T-helper 1 cell treated with Interleukin-12 subunit alpha and Interleukin-12 subunit beta and Interleukin-4 antibody, amounts not matched to agents 30 μg/mL and 1 μg/mL, for 36 hours (primary cell): ENCODE data around the gene DKK3.
A peak's percentile ranks its signal among the peaks of the same experiment; 100 is the strongest.

Experiments used
- H3K27ac Mint-ChIP-seq: one replicate; pipeline ENCODE4 v1.8.0; 2021; ENCODE audit warnings: mild to moderate bottlenecking, mixed read lengths
- H3K27me3 Mint-ChIP-seq: one replicate; pipeline ENCODE4 v1.8.0; 2021; ENCODE audit warnings: low read depth, mixed read lengths
- H3K36me3 Mint-ChIP-seq: one replicate; pipeline ENCODE4 v1.8.0; 2021; ENCODE audit warnings: low read depth, mixed read lengths
- H3K4me1 Mint-ChIP-seq: one replicate; pipeline ENCODE4 v1.8.0; 2021; ENCODE audit warnings: low read depth, mixed read lengths
- H3K4me3 Mint-ChIP-seq: one replicate; pipeline ENCODE4 v1.8.0; 2021; ENCODE audit warnings: mild to moderate bottlenecking, moderate library complexity, mixed read lengths
- H3K9me3 Mint-ChIP-seq: one replicate; pipeline ENCODE4 v1.8.0; 2021; ENCODE audit warnings: mixed read lengths

DKK3 gene

GRCh38 chr11:12019866-12020416, 11.5 kb upstream of the DKK3 start:
- Mint-ChIP-seq H3K9me3 (peaks cover 6% of the 10 kb centered on the region), H3K27me3 (peaks cover 52% of the 10 kb centered on the region)

GRCh38 chr11:12019337-12019736, 10.9 kb upstream of the DKK3 start:
- Mint-ChIP-seq H3K4me1 (no peaks in the 10 kb centered on the region), H3K27me3 (peaks cover 52% of the 10 kb centered on the region), H3K27ac (no peak overlapping the region), H3K9me3 (peaks cover 6% of the 10 kb centered on the region), H3K4me3 (no peak overlapping the region), H3K36me3 (no peaks in the 10 kb centered on the region)

More at GRCh38 chr11:12019866-12020416, 11.5 kb upstream of the DKK3 start:
- H3K4me3 Mint-ChIP-seq, result no peak overlapping the region
- no peak overlapping the region for H3K27ac Mint-ChIP-seq
- no peaks in the 10 kb centered on the region for H3K36me3 Mint-ChIP-seq
- no peaks in the 10 kb centered on the region for H3K4me1 Mint-ChIP-seq

- Mint-ChIP-seq H3K36me3 (no peaks in the 10 kb centered on the region), H3K27ac (no peak overlapping the region), H3K4me3 (no peak overlapping the region), H3K27me3 (peaks cover 66% of the 10 kb centered on the region), H3K9me3 (peaks cover 6% of the 10 kb centered on the region), H3K4me1 (no peaks in the 10 kb centered on the region)
Observed at GRCh38 chr11:12017865-12018453, 9.5 kb upstream of the DKK3 start.

- Mint-ChIP-seq H3K4me1 (no peaks in the 10 kb centered on the region), H3K4me3 (no peak overlapping the region), H3K9me3 (no peaks in the 10 kb centered on the region), H3K27me3 (peaks cover 67% of the 10 kb centered on the region), H3K36me3 (no peaks in the 10 kb centered on the region), H3K27ac (no peak overlapping the region)
Observed at GRCh38 chr11:12017243-12017678, 8.8 kb upstream of the DKK3 start.

- no peak overlapping the region for H3K27ac Mint-ChIP-seq
- peaks cover 67% of the 10 kb centered on the region for H3K27me3 Mint-ChIP-seq
- no peaks in the 10 kb centered on the region for H3K36me3 Mint-ChIP-seq
- no peaks in the 10 kb centered on the region for H3K4me1 Mint-ChIP-seq
- no peak overlapping the region for H3K4me3 Mint-ChIP-seq
- H3K9me3 Mint-ChIP-seq, result no peaks in the 10 kb centered on the region
Observed at GRCh38 chr11:12016246-12016645, 7.8 kb upstream of the DKK3 start.

- Mint-ChIP-seq H3K36me3 (no peaks in the 10 kb centered on the region), H3K27ac (no peak overlapping the region), H3K27me3 (peaks cover 72% of the 10 kb centered on the region), H3K4me1 (no peaks in the 10 kb centered on the region), H3K4me3 (no peak overlapping the region), H3K9me3 (no peaks in the 10 kb centered on the region)
Observed at GRCh38 chr11:12015486-12015885, 7.1 kb upstream of the DKK3 start.

GRCh38 chr11:12013781-12014180, 5.4 kb upstream of the DKK3 start:
- H3K4me3 Mint-ChIP-seq, result no peak overlapping the region
- H3K4me1 Mint-ChIP-seq, result peaks cover 4% of the 10 kb centered on the region
- H3K9me3 Mint-ChIP-seq, result no peaks in the 10 kb centered on the region
- H3K36me3 Mint-ChIP-seq, result no peaks in the 10 kb centered on the region
- H3K27ac Mint-ChIP-seq, result no peak overlapping the region
- peaks cover 74% of the 10 kb centered on the region for H3K27me3 Mint-ChIP-seq

GRCh38 chr11:12009617-12010321, 1.3 kb upstream of the DKK3 start:
- Mint-ChIP-seq H3K9me3 (no peaks in the 10 kb centered on the region), H3K4me3 (peak overlapping the region; percentile 45), H3K27me3 (peaks cover 89% of the 10 kb centered on the region), H3K4me1 (peaks cover 4% of the 10 kb centered on the region), H3K27ac (no peak overlapping the region), H3K36me3 (no peaks in the 10 kb centered on the region)

- Mint-ChIP-seq H3K36me3 (no peaks in the 10 kb centered on the region), H3K27ac (no peak overlapping the region), H3K9me3 (no peaks in the 10 kb centered on the region), H3K27me3 (peaks cover 91% of the 10 kb centered on the region), H3K4me3 (peak overlapping the region; percentile 45), H3K4me1 (peaks cover 4% of the 10 kb centered on the region)
Observed at GRCh38 chr11:12008790-12009616, 577 bp upstream of the DKK3 start.

- Mint-ChIP-seq H3K27me3 (peaks cover 90% of the 10 kb centered on the region), H3K36me3 (no peaks in the 10 kb centered on the region), H3K4me1 (peaks cover 4% of the 10 kb centered on the region), H3K9me3 (no peaks in the 10 kb centered on the region), H3K27ac (no peak overlapping the region), H3K4me3 (no peak overlapping the region)
Observed at GRCh38 chr11:12007230-12007593, 1.2 kb downstream of the DKK3 start.

GRCh38 chr11:12006552-12007229, 1.7 kb downstream of the DKK3 start:
- Mint-ChIP-seq H3K9me3 (no peaks in the 10 kb centered on the region), H3K4me1 (peaks cover 4% of the 10 kb centered on the region), H3K36me3 (no peaks in the 10 kb centered on the region), H3K27me3 (peaks cover 89% of the 10 kb centered on the region), H3K4me3 (no peak overlapping the region), H3K27ac (no peak overlapping the region)

GRCh38 chr11:12005476-12005875, 3.0 kb downstream of the DKK3 start:
- Mint-ChIP-seq H3K27ac (no peak overlapping the region), H3K36me3 (no peaks in the 10 kb centered on the region), H3K4me1 (peaks cover 4% of the 10 kb centered on the region), H3K4me3 (no peak overlapping the region), H3K9me3 (no peaks in the 10 kb centered on the region), H3K27me3 (peaks cover 78% of the 10 kb centered on the region)

- peaks cover 74% of the 10 kb centered on the region for H3K27me3 Mint-ChIP-seq
- no peaks in the 10 kb centered on the region for H3K9me3 Mint-ChIP-seq
- no peaks in the 10 kb centered on the region for H3K36me3 Mint-ChIP-seq
- no peak overlapping the region for H3K27ac Mint-ChIP-seq
- no peak overlapping the region for H3K4me3 Mint-ChIP-seq
- peaks cover 4% of the 10 kb centered on the region for H3K4me1 Mint-ChIP-seq
Observed at GRCh38 chr11:12005061-12005460, 3.4 kb downstream of the DKK3 start.

- H3K9me3 Mint-ChIP-seq, result no peaks in the 10 kb centered on the region
- peaks cover 75% of the 10 kb centered on the region for H3K27me3 Mint-ChIP-seq
- no peak overlapping the region for H3K27ac Mint-ChIP-seq
- no peaks in the 10 kb centered on the region for H3K36me3 Mint-ChIP-seq
- peaks cover 3% of the 10 kb centered on the region for H3K4me1 Mint-ChIP-seq
- H3K4me3 Mint-ChIP-seq, result no peak overlapping the region
Observed at GRCh38 chr11:12003815-12004214, 4.6 kb downstream of the DKK3 start.
